MM.1S (cell line): Measurements from ENCODE around the gene ABCB4.
"Not testable (repeated sequence)": the region's sequence is repeated elsewhere in the genome, so short reads cannot be mapped to it uniquely, and the experiment has no call there.

ENCODE experiments used
- CTCF ChIP-seq: fragments of 300-600 bp; sonication (generic); IDR thresholded peaks from 2 replicates; pipeline ENCODE4 v1.5.1; 2016; ENCODE audit warnings: antibody characterized with exemption, low read length, mixed read lengths
- EZH2 ChIP-seq: fragments of 300-600 bp; sonication (generic); optimal IDR thresholded peaks from 2 replicates; pipeline ENCODE3; 2017; ENCODE audit warnings: low read depth, mild to moderate bottlenecking, antibody characterized with exemption, low read length, mixed read lengths

- not testable (repeated sequence) for TF ChIP-seq CTCF, EZH2
Observed at GRCh38 chr7:87469204-87469603, 6.3 kb downstream of the ABCB4 start.
